NCI-H1436 treated with DMSO at 0.1 percent for 48 hours (cell line): ENCODE data around the gene ATL2.

Experiments used
- DNase-seq: peaks from one replicate; lab custom pipeline; 2025; lab: John Stamatoyannopoulos, UW

Gene ATL2

GRCh38 chr2:38248707-38249106, 128.4 kb downstream of the ATL2 start:
- DNase-seq: no peak

GRCh38 chr2:38248255-38248654, 128.8 kb downstream of the ATL2 start:
- no peak for DNase-seq

- no peak for DNase-seq
Measured at GRCh38 chr2:38246105-38246504, 131.0 kb downstream of the ATL2 start.

- no peak for DNase-seq
Measured at GRCh38 chr2:38245114-38245641, 131.9 kb downstream of the ATL2 start.

- DNase-seq: no peak
Measured at GRCh38 chr2:38244301-38244700, 132.8 kb downstream of the ATL2 start.
